H1 (cell line): ENCODE results near the gene WNT1.

Source experiments
- EGR1 ChIP-seq: IDR thresholded peaks from 2 replicates; pipeline ENCODE4 v1.6.1; 2011; ENCODE audit warnings: low read depth, low read length, borderline replicate concordance
- EZH2 ChIP-seq: fragments of 200-600 bp; sonication (generic); IDR thresholded peaks from 2 replicates; pipeline ENCODE4 v1.7.1; 2012; ENCODE audit warnings: low read depth, mild to moderate bottlenecking, moderate library complexity, low read length, inconsistent platforms; ENCODE audit not compliant: severe bottlenecking
- POLR2A ChIP-seq, 2 experiments: IDR thresholded peaks; 1 replicate in 1 of 2; 2 replicates in 1 of 2; pipeline ENCODE4 v1.6.1; 2011; ENCODE audit warnings: low read depth in 2 of 2, low read length in 2 of 2, mild to moderate bottlenecking in 2 of 2; ENCODE audit errors: control extremely low read depth in 1 of 2
- RAD21 ChIP-seq, 2 experiments: IDR thresholded peaks in 1 of 2; conservative IDR thresholded peaks in 1 of 2; 2 replicates each; pipeline ENCODE4 v1.6.1; 2011; ENCODE audit warnings: low read depth in 2 of 2, low read length in 2 of 2, improper control_type of control experiment in 1 of 2, inconsistent platforms in 1 of 2, mild to moderate bottlenecking in 1 of 2, moderate library complexity in 1 of 2
- SIN3A ChIP-seq, 2 experiments: IDR thresholded peaks in 1 of 2; conservative IDR thresholded peaks in 1 of 2; 2 replicates each; pipeline ENCODE4 v1.6.1; 2011 to 2012; ENCODE audit warnings: low read length in 2 of 2, improper control_type of control experiment in 1 of 2, low read depth in 1 of 2, mild to moderate bottlenecking in 1 of 2
- SIRT6 ChIP-seq: IDR thresholded peaks from one replicate; pipeline ENCODE4 v1.7.1; 2012; ENCODE audit warnings: low read length, inconsistent platforms
- SP1 ChIP-seq: IDR thresholded peaks from 2 replicates; pipeline ENCODE4 v1.6.1; 2011; ENCODE audit warnings: low read depth, low read length
- SUZ12 ChIP-seq: fragments of 200-600 bp; sonication (generic); IDR thresholded peaks from 2 replicates; pipeline ENCODE4 v1.6.1; 2012; ENCODE audit warnings: mild to moderate bottlenecking, inconsistent platforms, low read length, moderate library complexity, mixed read lengths
- TAF1 ChIP-seq: IDR thresholded peaks from 2 replicates; pipeline ENCODE4 v1.6.1; 2011; ENCODE audit warnings: mild to moderate bottlenecking, low read depth, low read length
- TBP ChIP-seq: IDR thresholded peaks from 2 replicates; pipeline ENCODE4 v1.6.1; 2011; ENCODE audit warnings: low read depth, low read length, improper control_type of control experiment
- TCF12 ChIP-seq: IDR thresholded peaks from 2 replicates; pipeline ENCODE4 v1.6.1; 2011; ENCODE audit warnings: low read depth, mild to moderate bottlenecking, low read length
- ZNF274 ChIP-seq: IDR thresholded peaks from 2 replicates; pipeline ENCODE4 v1.7.0; 2012; ENCODE audit warnings: low read length, borderline replicate concordance; ENCODE audit errors: extremely low read depth
- TF ChIP-seq, protein P1 (sequence below): IDR thresholded peaks from 2 replicates; pipeline ENCODE4 v1.6.1; 2012; ENCODE audit warnings: inconsistent platforms
- TF ChIP-seq, protein P2 (sequence below), 3 experiments: IDR thresholded peaks; 1 replicate in 2 of 3; 2 replicates in 1 of 3; pipeline versions ENCODE4 v1.5.1 to v1.6.1; 2011; ENCODE audit warnings: low read length in 3 of 3, mild to moderate bottlenecking in 3 of 3, inconsistent platforms in 2 of 3, low read depth in 1 of 3, moderate library complexity in 1 of 3; ENCODE audit not compliant: insufficient read depth in 1 of 3; ENCODE audit errors: control extremely low read depth in 1 of 3

DNA sequence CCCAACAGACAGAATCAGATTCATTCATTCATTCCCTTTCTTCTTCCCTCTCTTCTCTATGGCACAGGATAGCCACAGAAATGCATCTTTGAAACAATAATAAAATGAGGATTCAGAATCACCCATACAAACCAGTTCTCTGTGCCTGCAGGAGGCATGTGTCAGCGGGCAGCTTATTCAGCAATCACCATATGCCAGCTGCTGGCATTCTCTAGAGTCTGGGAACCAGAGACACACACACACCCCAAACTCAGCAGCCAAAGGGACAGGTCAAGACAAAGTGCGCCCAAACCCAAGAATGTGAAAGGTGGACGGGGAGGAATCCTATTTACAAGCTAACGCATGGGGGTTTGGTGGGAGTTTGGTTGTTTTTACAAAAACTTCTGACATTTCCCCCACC is 34.9 kb upstream of the WNT1 start:
- TF ChIP-seq, protein P1, sequence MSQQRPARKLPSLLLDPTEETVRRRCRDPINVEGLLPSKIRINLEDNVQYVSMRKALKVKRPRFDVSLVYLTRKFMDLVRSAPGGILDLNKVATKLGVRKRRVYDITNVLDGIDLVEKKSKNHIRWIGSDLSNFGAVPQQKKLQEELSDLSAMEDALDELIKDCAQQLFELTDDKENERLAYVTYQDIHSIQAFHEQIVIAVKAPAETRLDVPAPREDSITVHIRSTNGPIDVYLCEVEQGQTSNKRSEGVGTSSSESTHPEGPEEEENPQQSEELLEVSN: no peak
- TF ChIP-seq RAD21 (IDR thresholded peaks at IDR 0.05 in 1 of 2, conservative IDR thresholded peaks at IDR 0.05 in 1 of 2; ENCODE audit: low read depth in 2 of 2, low read length in 2 of 2) (no peak), SIN3A (conservative IDR thresholded peaks at IDR 0.05 in 1 of 2, IDR thresholded peaks at IDR 0.05 in 1 of 2; ENCODE audit: low read depth in 1 of 2, low read length in 2 of 2) (no peak), EZH2 (no peak), EGR1 (no peak), ZNF274 (no peak), POLR2A (IDR thresholded peaks at IDR 0.05; ENCODE audit: control extremely low read depth in 1 of 2, low read depth in 2 of 2, low read length in 2 of 2) (no peak), SUZ12 (no peak), TCF12 (no peak), TAF1 (no peak), SIRT6 (no peak), TBP (no peak), SP1 (no peak)
- TF ChIP-seq, protein P2, sequence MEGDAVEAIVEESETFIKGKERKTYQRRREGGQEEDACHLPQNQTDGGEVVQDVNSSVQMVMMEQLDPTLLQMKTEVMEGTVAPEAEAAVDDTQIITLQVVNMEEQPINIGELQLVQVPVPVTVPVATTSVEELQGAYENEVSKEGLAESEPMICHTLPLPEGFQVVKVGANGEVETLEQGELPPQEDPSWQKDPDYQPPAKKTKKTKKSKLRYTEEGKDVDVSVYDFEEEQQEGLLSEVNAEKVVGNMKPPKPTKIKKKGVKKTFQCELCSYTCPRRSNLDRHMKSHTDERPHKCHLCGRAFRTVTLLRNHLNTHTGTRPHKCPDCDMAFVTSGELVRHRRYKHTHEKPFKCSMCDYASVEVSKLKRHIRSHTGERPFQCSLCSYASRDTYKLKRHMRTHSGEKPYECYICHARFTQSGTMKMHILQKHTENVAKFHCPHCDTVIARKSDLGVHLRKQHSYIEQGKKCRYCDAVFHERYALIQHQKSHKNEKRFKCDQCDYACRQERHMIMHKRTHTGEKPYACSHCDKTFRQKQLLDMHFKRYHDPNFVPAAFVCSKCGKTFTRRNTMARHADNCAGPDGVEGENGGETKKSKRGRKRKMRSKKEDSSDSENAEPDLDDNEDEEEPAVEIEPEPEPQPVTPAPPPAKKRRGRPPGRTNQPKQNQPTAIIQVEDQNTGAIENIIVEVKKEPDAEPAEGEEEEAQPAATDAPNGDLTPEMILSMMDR (IDR thresholded peaks at IDR 0.05; ENCODE audit: control extremely low read depth in 1 of 3, insufficient read depth in 1 of 3, low read depth in 1 of 3, low read length in 3 of 3): no peak
